Muscle layer of duodenum (tissue), 2 donors: ENCODE results near the gene CTDP1.
"Not testable (repeated sequence)": the region's sequence is repeated elsewhere in the genome, so short reads cannot be mapped to it uniquely, and the experiment has no call there.

ENCODE experiments used
- H3K27ac ChIP-seq: one replicate; pipeline ENCODE4 v1.7.0; 2013; ENCODE audit warnings: mild to moderate bottlenecking, low read length
- H3K27me3 ChIP-seq: one replicate; pipeline ENCODE4 v1.7.0; 2013; ENCODE audit warnings: low read depth, mild to moderate bottlenecking, control low read depth, low read length
- H3K36me3 ChIP-seq, 2 donors: one replicate each; pipeline ENCODE4 v1.7.0; 2013; ENCODE audit warnings: low read length in 2 of 2, control low read depth in 1 of 2, mild to moderate bottlenecking in 1 of 2; ENCODE audit not compliant: insufficient read depth in 2 of 2, control insufficient read depth in 1 of 2
- H3K4me1 ChIP-seq, 2 donors: one replicate each; pipeline ENCODE4 v1.7.0; 2013; ENCODE audit warnings: low read length in 2 of 2, mild to moderate bottlenecking in 2 of 2, control low read depth in 1 of 2, moderate library complexity in 1 of 2; ENCODE audit not compliant: insufficient read depth in 2 of 2, control insufficient read depth in 1 of 2
- H3K4me3 ChIP-seq, 2 donors: one replicate each; pipeline ENCODE4 v1.7.0; 2013; ENCODE audit warnings: low read length in 2 of 2, low read depth in 1 of 2, mild to moderate bottlenecking in 1 of 2
- H3K9me3 ChIP-seq, 2 donors: one replicate each; pipeline ENCODE4 v1.7.0; 2013; ENCODE audit warnings: low read length in 2 of 2, control low read depth in 1 of 2, mild to moderate bottlenecking in 1 of 2; ENCODE audit not compliant: control insufficient read depth in 1 of 2
- donor health status: healthy.

The CTDP1 gene

GRCh38 chr18:79684787-79685186 lies 5.2 kb downstream of the CTDP1 start:
- Histone ChIP-seq H3K4me3 (no peak overlapping the region), H3K4me1 (peaks cover 15% of the 10 kb centered on the region in 2 donors), H3K27me3 (no peaks in the 10 kb centered on the region), H3K9me3 (no peaks in the 10 kb centered on the region), H3K27ac (no peak overlapping the region), H3K36me3 (peaks cover 0 to 3% of the 10 kb centered on the region in 2 donors)

GRCh38 chr18:79685281-79685680 lies 5.7 kb downstream of the CTDP1 start:
- H3K9me3 ChIP-seq: no peaks in the 10 kb centered on the region
- peaks cover 0 to 3% of the 10 kb centered on the region in 2 donors for H3K36me3 ChIP-seq
- no peaks in the 10 kb centered on the region for H3K27me3 ChIP-seq
- H3K4me1 ChIP-seq: peaks cover 14 to 15% of the 10 kb centered on the region in 2 donors
- no peak overlapping the region for H3K27ac ChIP-seq
- no peak overlapping the region for H3K4me3 ChIP-seq

GRCh38 chr18:79685971-79686370 lies 6.4 kb downstream of the CTDP1 start:
- no peak overlapping the region for H3K4me3 ChIP-seq
- H3K4me1 ChIP-seq: peaks cover 7 to 10% of the 10 kb centered on the region in 2 donors
- no peaks in the 10 kb centered on the region for H3K9me3 ChIP-seq
- H3K27ac ChIP-seq: no peak overlapping the region
- peaks cover 0 to 3% of the 10 kb centered on the region in 2 donors for H3K36me3 ChIP-seq
- no peaks in the 10 kb centered on the region for H3K27me3 ChIP-seq

- Histone ChIP-seq H3K27me3 (no peaks in the 10 kb centered on the region), H3K27ac (no peak overlapping the region), H3K9me3 (no peaks in the 10 kb centered on the region), H3K4me1 (no peaks in the 10 kb centered on the region), H3K36me3 (peaks cover 0 to 3% of the 10 kb centered on the region in 2 donors), H3K4me3 (no peak overlapping the region)
Measured at GRCh38 chr18:79687806-79688205, 8.2 kb downstream of the CTDP1 start.

GRCh38 chr18:79690071-79690470 lies 10.5 kb downstream of the CTDP1 start:
- Histone ChIP-seq H3K9me3 (no peaks in the 10 kb centered on the region), H3K4me3 (no peak overlapping the region), H3K4me1 (no peaks in the 10 kb centered on the region), H3K27ac (no peak overlapping the region), H3K36me3 (peaks cover 0 to 3% of the 10 kb centered on the region in 2 donors), H3K27me3 (no peaks in the 10 kb centered on the region)

GRCh38 chr18:79690586-79691482 lies 11.2 kb downstream of the CTDP1 start:
- Histone ChIP-seq H3K4me3 (no peak overlapping the region), H3K9me3 (no peaks in the 10 kb centered on the region), H3K27ac (no peak overlapping the region), H3K36me3 (peaks cover 4 to 11% of the 10 kb centered on the region in 2 donors), H3K27me3 (no peaks in the 10 kb centered on the region), H3K4me1 (no peaks in the 10 kb centered on the region)

GRCh38 chr18:79692056-79692455 lies 12.5 kb downstream of the CTDP1 start:
- Histone ChIP-seq H3K36me3 (peaks cover 8 to 23% of the 10 kb centered on the region in 2 donors), H3K4me1 (no peaks in the 10 kb centered on the region), H3K9me3 (no peaks in the 10 kb centered on the region), H3K27me3 (no peaks in the 10 kb centered on the region), H3K27ac (no peak overlapping the region), H3K4me3 (no peak overlapping the region)

- no peaks in the 10 kb centered on the region for H3K27me3 ChIP-seq
- H3K4me3 ChIP-seq: no peak overlapping the region
- no peaks in the 10 kb centered on the region for H3K4me1 ChIP-seq
- no peaks in the 10 kb centered on the region for H3K9me3 ChIP-seq
- H3K36me3 ChIP-seq: peaks cover 15 to 32% of the 10 kb centered on the region in 2 donors
- no peak overlapping the region for H3K27ac ChIP-seq
Measured at GRCh38 chr18:79692886-79693285, 13.3 kb downstream of the CTDP1 start.

- Histone ChIP-seq H3K9me3 (no peaks in the 10 kb centered on the region), H3K4me3 (no peak overlapping the region), H3K36me3 (peaks cover 23 to 40% of the 10 kb centered on the region in 2 donors), H3K27me3 (no peaks in the 10 kb centered on the region), H3K4me1 (no peaks in the 10 kb centered on the region), H3K27ac (no peak overlapping the region)
Measured at GRCh38 chr18:79693561-79694205, 14.1 kb downstream of the CTDP1 start.

- H3K27ac ChIP-seq, H3K4me1 ChIP-seq, H3K27me3 ChIP-seq, H3K4me3 ChIP-seq, H3K9me3 ChIP-seq: not testable (repeated sequence)
- peaks cover 26 to 44% of the 10 kb centered on the region in 2 donors for H3K36me3 ChIP-seq
Measured at GRCh38 chr18:79694206-79694894, 14.7 kb downstream of the CTDP1 start.

GRCh38 chr18:79694895-79695213 lies 15.3 kb downstream of the CTDP1 start:
- Histone ChIP-seq H3K9me3 (no peaks in the 10 kb centered on the region), H3K4me1 (no peaks in the 10 kb centered on the region), H3K4me3 (no peak overlapping the region), H3K27me3 (no peaks in the 10 kb centered on the region), H3K27ac (no peak overlapping the region), H3K36me3 (peaks cover 26 to 48% of the 10 kb centered on the region in 2 donors)
